ENCODE measurements around the gene ZMIZ1.

- TF ChIP-seq CTCF (conservative IDR thresholded peaks at IDR 0.05; ENCODE audit: low read depth in 2 of 2) (no peak), EZH2phosphoT487 (IDR thresholded peaks at IDR 0.05; ENCODE audit: unreplicated experiment) (no peak), STAT1 (IDR thresholded peaks at IDR 0.05; ENCODE audit: unreplicated experiment) (no peak), EZH2 (IDR thresholded peaks at IDR 0.05; ENCODE audit: low read depth, unreplicated experiment) (no peak), REST (IDR thresholded peaks at IDR 0.05; ENCODE audit: unreplicated experiment) (no peak), POLR2AphosphoS5 (IDR thresholded peaks at IDR 0.05; ENCODE audit: low read depth) (no peak), ZNF114 (CRISPR knock-in tag; IDR thresholded peaks at IDR 0.05) (no peak)
Observed at GRCh38 chr10:79191951-79192676, 123.3 kb downstream of the ZMIZ1 start.

Measured in GM23338 (cell line).